HepG2 (cell line): ENCODE results near the gene RPS6KB2. TPM values are rescaled to one million over a fixed set of nuclear protein-coding genes. Genes with fewer than 3 reads are reported as not detected.

Experiments used
- AKAP8 ChIP-seq: sonication (generic); formaldehyde crosslinking; IDR thresholded peaks from 2 replicates; pipeline ENCODE4 v1.5.1; 2020; ENCODE audit warnings: mild to moderate bottlenecking, missing genetic modification reagents
- CHD2 ChIP-seq: IDR thresholded peaks from 2 replicates; pipeline ENCODE4 v1.6.1; 2011; ENCODE audit warnings: low read depth, low read length, improper control_type of control experiment
- CHD4 ChIP-seq: fragments of 200-600 bp; sonication (generic); IDR thresholded peaks from 2 replicates; pipeline ENCODE4 v1.7.0; 2017; ENCODE audit warnings: mild to moderate bottlenecking, low read length, borderline replicate concordance
- IKZF1 ChIP-seq: fragments of 450-650 bp; IDR thresholded peaks from 2 replicates; pipeline ENCODE4 v1.7.1; 2016
- IRF2 ChIP-seq: IDR thresholded peaks from 2 replicates; pipeline ENCODE4 v1.6.1; 2018; ENCODE audit warnings: missing genetic modification reagents, missing compliant biosample characterization
- KDM1A ChIP-seq: IDR thresholded peaks from 2 replicates; pipeline ENCODE4 v1.6.1; 2016; ENCODE audit warnings: missing compliant biosample characterization
- KDM5B ChIP-seq: sonication (generic); formaldehyde crosslinking; IDR thresholded peaks from 2 replicates; pipeline ENCODE4 v1.4.0; 2020; ENCODE audit warnings: missing genetic modification reagents, mild to moderate bottlenecking, borderline replicate concordance
- MTF2 ChIP-seq: sonication (generic); formaldehyde crosslinking; IDR thresholded peaks from 2 replicates; pipeline ENCODE4 v1.5.0; 2020; ENCODE audit warnings: missing genetic modification reagents, borderline replicate concordance
- MYC ChIP-seq: sonication (generic); formaldehyde crosslinking; IDR thresholded peaks from 2 replicates; pipeline ENCODE4 v1.9.0; 2021; ENCODE audit warnings: missing genetic modification reagents, borderline replicate concordance
- NKX3-1 ChIP-seq: sonication (generic); formaldehyde crosslinking; IDR thresholded peaks from 2 replicates; pipeline ENCODE4 v1.5.0; 2020; ENCODE audit warnings: missing genetic modification reagents
- POLR2AphosphoS5 ChIP-seq: IDR thresholded peaks from 2 replicates; pipeline ENCODE4 v1.6.1; 2012; ENCODE audit warnings: low read depth, low read length
- PPARG ChIP-seq: conservative IDR thresholded peaks from 2 replicates; pipeline ENCODE4 v1.6.1; 2016; ENCODE audit warnings: missing biosample characterization, missing genetic modification reagents
- REPIN1 ChIP-seq: sonication (generic); formaldehyde crosslinking; IDR thresholded peaks from 2 replicates; pipeline ENCODE4 v1.8.0; 2022; ENCODE audit warnings: missing genetic modification reagents, low read depth, mild to moderate bottlenecking, borderline replicate concordance
- SNAPC4 ChIP-seq: sonication (generic); formaldehyde crosslinking; IDR thresholded peaks from 2 replicates; pipeline ENCODE4 v1.4.0; 2020; ENCODE audit warnings: mild to moderate bottlenecking, missing genetic modification reagents
- TBP ChIP-seq: sonication (generic); formaldehyde crosslinking; IDR thresholded peaks from 2 replicates; pipeline ENCODE4 v1.5.0; 2020; ENCODE audit warnings: missing genetic modification reagents
- ZNF337 ChIP-seq: sonication (generic); formaldehyde crosslinking; IDR thresholded peaks from 2 replicates; pipeline ENCODE4 v1.5.1; 2020; ENCODE audit warnings: missing genetic modification reagents, low read depth, mild to moderate bottlenecking, borderline replicate concordance
- ZNF552 ChIP-seq: sonication (generic); formaldehyde crosslinking; IDR thresholded peaks from 2 replicates; pipeline ENCODE4 v1.9.0; 2022; ENCODE audit warnings: missing genetic modification reagents, mild to moderate bottlenecking, borderline replicate concordance
- ZNF615 ChIP-seq: sonication (generic); formaldehyde crosslinking; IDR thresholded peaks from 2 replicates; pipeline ENCODE4 v1.5.0; 2020; ENCODE audit warnings: mild to moderate bottlenecking, missing genetic modification reagents, borderline replicate concordance
- ZNF710 ChIP-seq: sonication (generic); formaldehyde crosslinking; IDR thresholded peaks from 2 replicates; pipeline ENCODE4 v1.5.0; 2020; ENCODE audit warnings: mild to moderate bottlenecking, missing genetic modification reagents, borderline replicate concordance
- ZNF740 ChIP-seq: sonication (generic); formaldehyde crosslinking; IDR thresholded peaks from 2 replicates; pipeline ENCODE4 v1.4.0; 2020; ENCODE audit warnings: missing genetic modification reagents
- ZNF776 ChIP-seq: sonication (generic); formaldehyde crosslinking; IDR thresholded peaks from 2 replicates; pipeline ENCODE4 v1.4.0; 2020; ENCODE audit warnings: mild to moderate bottlenecking, missing genetic modification reagents
- ZNF790 ChIP-seq: sonication (generic); formaldehyde crosslinking; IDR thresholded peaks from 2 replicates; pipeline ENCODE4 v1.8.0; 2022; ENCODE audit warnings: missing genetic modification reagents, mild to moderate bottlenecking, borderline replicate concordance
- ZNF878 ChIP-seq: sonication (generic); formaldehyde crosslinking; IDR thresholded peaks from 2 replicates; pipeline ENCODE4 v1.8.1; 2023; ENCODE audit warnings: mild to moderate bottlenecking, missing genetic modification reagents, moderate library complexity
- polyA plus RNA-seq, 8 experiments: library from polyadenylated mRNA; depleted of rRNA in 3 of 8; stranded (reverse) in 7 of 8; unstranded in 1 of 8; fragments of >200 nt; fragmentation: Illumina TruSeq in 4 of 8; extraction: Trizol in 4 of 8; gene quantifications; 2 replicates each; pipeline versions ENCODE4 v1.2.1 to v1.2.3, GENCODE V29; 2011 to 2016; ENCODE audit warnings: low read depth in 4 of 8, missing spikeins in 1 of 8, mixed read lengths in 1 of 8; ENCODE audit not compliant: insufficient read depth in 1 of 8
- total RNA-seq, 5 experiments: library from RNA; depleted of rRNA; stranded (reverse); fragments of >200 nt; fragmentation: Illumina TruSeq; extraction: Trizol; gene quantifications; 2 replicates each; pipeline ENCODE4 v1.2.3, GENCODE V29; 2016; ENCODE audit warnings: low read depth in 1 of 5

Gene RPS6KB2
- total and polyA plus RNA-seq, 2 of the 13 experiments (the other 11 are each of a cell fraction or from before 2014, with no cell fraction given), result 52.9 to 54.8 TPM

GRCh38 chr11:67482827-67483798, 54.8 kb downstream of the RPS6KB2 start, which contains the start of gene AIP (continued):
- TF ChIP-seq ZNF710 (CRISPR knock-in tag), result peak; percentile 78; the same call in 1 of the 2 replicates
- peak; percentile 98 for TF ChIP-seq ZNF615
- peak; percentile 29; the same call in 1 of the 2 replicates for TF ChIP-seq KDM1A (CRISPR knock-in tag)
- TF ChIP-seq AKAP8 (CRISPR knock-in tag), result peak; percentile 84
- TF ChIP-seq ZNF552 (CRISPR knock-in tag), result peak; percentile 95; the same call in 1 of the 2 replicates
- TF ChIP-seq CHD2, result no peak
- no peak for TF ChIP-seq CHD4
- TF ChIP-seq PPARG, result peak; percentile 50; the same call in 1 of the 2 replicates
- peak; percentile 99 for TF ChIP-seq REPIN1 (CRISPR knock-in tag)
- no peak for TF ChIP-seq MTF2
- peak; percentile 97 for TF ChIP-seq ZNF878 (CRISPR knock-in tag)
- TF ChIP-seq ZNF776 (CRISPR knock-in tag), result peak; percentile 90
- TF ChIP-seq IKZF1, result no peak
- TF ChIP-seq IRF2, result peak; percentile 81
- TF ChIP-seq TBP (CRISPR knock-in tag), result no peak
- 0 out of 2 replicates have a peak, but pooled peaks have one; percentile 90 for TF ChIP-seq SNAPC4 (CRISPR knock-in tag)
- TF ChIP-seq ZNF790, result peak; percentile 96
- peak; percentile 100 for TF ChIP-seq KDM5B
- TF ChIP-seq ZNF740 (CRISPR knock-in tag), result 0 out of 2 replicates have a peak, but pooled peaks have one; percentile 79
- peak; percentile 82 for TF ChIP-seq NKX3-1 (CRISPR knock-in tag)
- TF ChIP-seq MYC (CRISPR knock-in tag), result peak; percentile 78
- TF ChIP-seq POLR2AphosphoS5, result no peak; the same call in none of the 2 replicates
- TF ChIP-seq ZNF337, result peak; percentile 84; the same call in 1 of the 2 replicates
